IMR-90 (cell line): ENCODE measurements around the gene SMAD7. TPM values are rescaled to one million over a fixed set of nuclear protein-coding genes. Genes with fewer than 3 reads are reported as not detected.

Experiments
- ATAC-seq: fragments of 200-7000 bp; cut with Tn5 transposase; 2 replicates; pipeline ENCODE4 v1.9.1; 2020; ENCODE audit warnings: low read depth, mild to moderate bottlenecking, moderate library complexity
- BruUV-seq: library from RNA; stranded (reverse); fragments of 400-500 nt; replicated peaks from 2 replicates; lab custom pipeline; 2021; lab: Mats Ljungman, UMichigan
- CTCF ChIA-PET: fragments of 300-600 bp; formaldehyde crosslinking; extraction: SDS; loops from one replicate; lab custom pipeline; 2021; ENCODE audit warnings: antibody characterized with exemption; lab: Yijun Ruan, JAX
- POLR2A ChIA-PET: fragments of 300-600 bp; sonication (Branson Sonifier 250); formaldehyde crosslinking; loops from one replicate; lab custom pipeline; 2022; ENCODE audit warnings: antibody characterized with exemption; ENCODE audit not compliant: unreplicated experiment; lab: Charles Lee
- DNase-seq: peaks from one replicate; pipeline ENCODE4 v3.0.0; 2013
- H2AFZ ChIP-seq: replicated peaks from 2 replicates; pipeline ENCODE3; 2013; ENCODE audit warnings: low read length, mild to moderate bottlenecking; ENCODE audit not compliant: poor library complexity
- H2AK5ac ChIP-seq: 2 replicates; pipeline ENCODE4 v1.6.1; 2013; ENCODE audit warnings: low read depth, low read length, inconsistent platforms
- H2AK9ac ChIP-seq: replicated peaks from 2 replicates; pipeline ENCODE3; 2013; ENCODE audit warnings: mild to moderate bottlenecking, low read depth, low read length, moderate library complexity; ENCODE audit not compliant: poor library complexity
- H2BK120ac ChIP-seq: 2 replicates; pipeline ENCODE4 v1.6.1; 2013; ENCODE audit warnings: low read depth, low read length, inconsistent platforms
- H2BK15ac ChIP-seq: 3 replicates; pipeline ENCODE4 v1.6.1; 2013; ENCODE audit warnings: low read depth, low read length, inconsistent platforms
- H2BK20ac ChIP-seq: 2 replicates; pipeline ENCODE4 v1.6.1; 2013; ENCODE audit warnings: low read depth, mild to moderate bottlenecking, inconsistent platforms, low read length, moderate library complexity
- H2BK5ac ChIP-seq: 2 replicates; pipeline ENCODE4 v1.6.1; 2013; ENCODE audit warnings: mild to moderate bottlenecking, low read depth, low read length, inconsistent platforms; ENCODE audit not compliant: poor library complexity, severe bottlenecking
- H3K14ac ChIP-seq: replicated peaks from 2 replicates; pipeline ENCODE4 v1.6.1; 2013; ENCODE audit warnings: low read depth, low read length, inconsistent platforms
- H3K18ac ChIP-seq: 2 replicates; pipeline ENCODE4 v1.6.1; 2013; ENCODE audit warnings: low read depth, low read length, control low read depth
- H3K23ac ChIP-seq: 2 replicates; pipeline ENCODE4 v1.6.1; 2013; ENCODE audit warnings: low read depth, low read length, inconsistent platforms
- H3K27ac ChIP-seq: 2 replicates; pipeline ENCODE4 v1.5.1; 2013; ENCODE audit warnings: mild to moderate bottlenecking, control low read depth, low read length; ENCODE audit not compliant: insufficient read depth
- H3K27me3 ChIP-seq: 2 replicates; pipeline ENCODE4 v1.6.1; 2013; ENCODE audit warnings: low read length; ENCODE audit not compliant: control insufficient read depth, insufficient read depth
- H3K36me3 ChIP-seq: 2 replicates; pipeline ENCODE4 v1.6.1; 2013; ENCODE audit warnings: low read length, mixed read lengths; ENCODE audit not compliant: control insufficient read depth, insufficient read depth
- H3K4ac ChIP-seq: 2 replicates; pipeline ENCODE4 v1.6.1; 2013; ENCODE audit warnings: low read depth, low read length, inconsistent platforms
- H3K4me1 ChIP-seq: 2 replicates; pipeline ENCODE4 v1.6.1; 2013; ENCODE audit warnings: low read length, mixed read lengths; ENCODE audit not compliant: control insufficient read depth, insufficient read depth
- H3K4me2 ChIP-seq: 2 replicates; pipeline ENCODE4 v1.6.1; 2013; ENCODE audit warnings: low read depth, mild to moderate bottlenecking, control low read depth, low read length, moderate library complexity
- H3K4me3 ChIP-seq: 2 replicates; pipeline ENCODE4 v1.5.1; 2013; ENCODE audit warnings: low read depth, mild to moderate bottlenecking, control low read depth, low read length, moderate library complexity; ENCODE audit not compliant: insufficient read depth
- H3K56ac ChIP-seq: 2 replicates; pipeline ENCODE4 v1.6.1; 2013; ENCODE audit warnings: low read length, inconsistent platforms; ENCODE audit not compliant: insufficient read depth; ENCODE audit errors: extremely low read depth
- H3K79me1 ChIP-seq, 2 experiments: 2 replicates each; pipeline ENCODE4 v1.6.1; 2013; ENCODE audit warnings: low read length in 2 of 2, inconsistent platforms in 1 of 2, low read depth in 1 of 2
- H3K9ac ChIP-seq: 2 replicates; pipeline ENCODE4 v1.6.1; 2013; ENCODE audit warnings: low read depth, low read length, control low read depth
- H3K9me1 ChIP-seq: 2 replicates; pipeline ENCODE4 v1.6.1; 2013; ENCODE audit warnings: low read length, inconsistent platforms; ENCODE audit not compliant: insufficient read depth
- H3K9me3 ChIP-seq: 2 replicates; pipeline ENCODE4 v1.6.1; 2013; ENCODE audit warnings: low read length; ENCODE audit not compliant: control insufficient read depth, insufficient read depth
- H4K20me1 ChIP-seq: 2 replicates; pipeline ENCODE4 v1.6.1; 2013; ENCODE audit warnings: low read length, inconsistent platforms; ENCODE audit not compliant: insufficient read depth
- H4K5ac ChIP-seq: 2 replicates; pipeline ENCODE4 v1.6.1; 2013; ENCODE audit warnings: mild to moderate bottlenecking, low read depth, low read length, control low read depth
- H4K8ac ChIP-seq, 2 experiments: 2 replicates each; pipeline ENCODE4 v1.6.1; 2013; ENCODE audit warnings: low read depth in 2 of 2, low read length in 2 of 2, control low read depth in 1 of 2, inconsistent platforms in 1 of 2
- H4K91ac ChIP-seq: 2 replicates; pipeline ENCODE4 v1.6.1; 2013; ENCODE audit warnings: low read depth, low read length, inconsistent platforms; ENCODE audit not compliant: insufficient read depth
- BHLHE40 ChIP-seq: fragments of 150-350 bp; IDR thresholded peaks from 2 replicates; pipeline ENCODE4 v1.6.1; 2016; ENCODE audit warnings: mild to moderate bottlenecking, low read depth, low read length
- CEBPB ChIP-seq: IDR thresholded peaks from 2 replicates; pipeline ENCODE4 v1.6.1; 2012; ENCODE audit warnings: low read depth, low read length, improper control_type of control experiment
- CHD1 ChIP-seq: IDR thresholded peaks from 2 replicates; pipeline ENCODE4 v1.6.1; 2012; ENCODE audit warnings: low read depth, low read length, improper control_type of control experiment
- FOS ChIP-seq: fragments of 150-350 bp; IDR thresholded peaks from 2 replicates; pipeline ENCODE4 v1.6.1; 2016; ENCODE audit warnings: low read depth, low read length
- MAFK ChIP-seq: IDR thresholded peaks from 2 replicates; pipeline ENCODE4 v1.6.1; 2012; ENCODE audit warnings: low read depth, low read length, improper control_type of control experiment
- MAZ ChIP-seq: IDR thresholded peaks from 2 replicates; pipeline ENCODE4 v1.6.1; 2012; ENCODE audit warnings: low read depth, mild to moderate bottlenecking, low read length, improper control_type of control experiment, moderate library complexity, borderline replicate concordance
- MXI1 ChIP-seq: IDR thresholded peaks from 2 replicates; pipeline ENCODE4 v1.6.1; 2012; ENCODE audit warnings: low read depth, mild to moderate bottlenecking, low read length, moderate library complexity, borderline replicate concordance
- NFE2L2 ChIP-seq: fragments of 150-350 bp; IDR thresholded peaks from 2 replicates; pipeline ENCODE4 v1.6.1; 2016; ENCODE audit warnings: low read depth, mild to moderate bottlenecking, low read length
- POLR2A ChIP-seq: IDR thresholded peaks from 2 replicates; pipeline ENCODE4 v1.6.1; 2012; ENCODE audit warnings: mild to moderate bottlenecking, low read depth, low read length
- RAD21 ChIP-seq: IDR thresholded peaks from 2 replicates; pipeline ENCODE4 v1.6.1; 2012; ENCODE audit warnings: low read length, improper control_type of control experiment
- RCOR1 ChIP-seq: IDR thresholded peaks from 2 replicates; pipeline ENCODE4 v1.6.1; 2012; ENCODE audit warnings: mild to moderate bottlenecking, low read length, improper control_type of control experiment; ENCODE audit not compliant: insufficient replicate concordance
- RFX5 ChIP-seq: IDR thresholded peaks from 2 replicates; pipeline ENCODE4 v1.8.0; 2012; ENCODE audit warnings: low read depth, mild to moderate bottlenecking, low read length, moderate library complexity
- SMC3 ChIP-seq: fragments of 150-350 bp; IDR thresholded peaks from 2 replicates; pipeline ENCODE4 v1.6.1; 2016; ENCODE audit warnings: low read depth, mild to moderate bottlenecking, antibody characterized with exemption, low read length, moderate library complexity
- WGBS, 2 experiments: methylation state at CpG; one replicate each; pipeline versions ENCODE4 v1.1.5 to v1.1.7; 2013; ENCODE audit warnings: missing lambda C conversion rate in 2 of 2; ENCODE audit not compliant: insufficient read length in 1 of 2; ENCODE audit errors: extremely low coverage in 2 of 2; 5-methylcytosine and 5-hydroxymethylcytosine counted together
- dilution Hi-C: fragments of 300-500 bp; cut with HindIII; formaldehyde crosslinking; loops from one replicate; pipeline ENCODE4 v1.14.3; 2018; ENCODE audit warnings: low sequenced_read_pairs; ENCODE audit not compliant: unreplicated experiment
- in situ Hi-C: fragments of 300-500 bp; cut with MboI; formaldehyde crosslinking; loops from 3 replicates; pipeline ENCODE4 v1.14.3; 2019; ENCODE audit warnings: low sequenced_read_pairs, inconsistent platforms, mixed read lengths
- intact Hi-C: fragments of 100-400 bp; cut with micrococcal nuclease; formaldehyde crosslinking; loops from 2 replicates; pipeline ENCODE4 v1.10.0; 2022
- polyA plus RNA-seq, 3 experiments: library from polyadenylated mRNA; depleted of rRNA; stranded (reverse); fragments of >200 nt; gene quantifications; 2 replicates each; pipeline ENCODE4 v1.2.3, GENCODE V29; 2012; ENCODE audit warnings: low replicate concordance in 1 of 3
- total RNA-seq: library from RNA; depleted of rRNA; stranded (reverse); fragments of >200 nt; gene quantifications from 2 replicates; pipeline ENCODE4 v1.2.3, GENCODE V29; 2012
- TF ChIP-seq, protein P1 (sequence below): fragments of 150-350 bp; IDR thresholded peaks from 2 replicates; pipeline ENCODE4 v1.6.1; 2016; ENCODE audit warnings: low read depth, mild to moderate bottlenecking, low read length, moderate library complexity, borderline replicate concordance
- TF ChIP-seq, protein P2 (sequence below): conservative IDR thresholded peaks from 2 replicates; pipeline ENCODE4 v1.5.1; 2012; ENCODE audit warnings: mild to moderate bottlenecking, low read depth, low read length, improper control_type of control experiment
- TF ChIP-seq, protein P3 (sequence below): fragments of 150-350 bp; IDR thresholded peaks from 2 replicates; pipeline ENCODE4 v1.6.1; 2017; ENCODE audit warnings: mild to moderate bottlenecking, antibody characterized with exemption, low read length, low read depth

The SMAD7 gene
- total and polyA plus RNA-seq, 2 of the 4 experiments (the other 2 are of a cell fraction), result 15.8 to 17.6 TPM

DNA sequence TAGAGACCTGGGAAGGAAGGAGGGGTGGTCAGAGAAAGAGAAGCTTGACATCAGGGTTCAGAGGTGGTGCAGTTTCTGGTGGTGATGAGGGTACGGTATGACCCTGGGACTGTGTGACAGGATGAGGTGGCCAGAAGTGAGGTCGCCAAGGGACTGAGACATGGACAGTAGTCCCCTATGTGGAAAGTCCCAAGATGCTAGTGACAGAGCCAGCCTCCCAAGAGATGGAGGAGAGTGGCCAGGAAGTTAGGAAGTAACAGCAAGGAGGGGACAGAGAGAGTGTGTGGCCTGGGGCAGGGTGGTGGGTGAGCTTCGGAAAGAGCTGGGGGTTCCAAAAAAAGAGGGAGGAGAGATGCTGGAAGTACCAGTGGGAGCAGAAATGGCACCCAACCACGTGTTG lies 66.0 kb downstream of the SMAD7 start:
- DNase-seq (no peak), ATAC-seq (no peak)
- H2AK9ac ChIP-seq, result no peak overlapping the region
- H4K91ac ChIP-seq, result no peak overlapping the region
- 91% methylated on average over 3 of the region's 4 CpGs; no CpG with 5 or more reads in 1 of the 2 experiments for WGBS, 2 experiments
- peaks cover 3% of the 10 kb centered on the region; the same call in 1 of the 2 replicates for H3K9me1 ChIP-seq
- H3K4ac ChIP-seq, result no peak overlapping the region; the same call in 1 of the 2 replicates
- no peak overlapping the region for H3K14ac ChIP-seq
- H3K9ac ChIP-seq, result no peak overlapping the region
- peaks cover 8% of the 10 kb centered on the region for H3K4me1 ChIP-seq
- H4K5ac ChIP-seq, result no peak overlapping the region
- no peak overlapping the region for H3K18ac ChIP-seq
- no peaks in the 10 kb centered on the region for H3K36me3 ChIP-seq
- H2BK15ac ChIP-seq, result no peak overlapping the region
- intact Hi-C loops (no loop called here), dilution Hi-C loops (no loop called here), in situ Hi-C loops (no loop called here)
- H3K79me1 ChIP-seq, result no peaks in the 10 kb centered on the region
- no peak overlapping the region for H3K4me3 ChIP-seq
- no peak for TF ChIP-seq NFE2L2
- TF ChIP-seq, protein P1, sequence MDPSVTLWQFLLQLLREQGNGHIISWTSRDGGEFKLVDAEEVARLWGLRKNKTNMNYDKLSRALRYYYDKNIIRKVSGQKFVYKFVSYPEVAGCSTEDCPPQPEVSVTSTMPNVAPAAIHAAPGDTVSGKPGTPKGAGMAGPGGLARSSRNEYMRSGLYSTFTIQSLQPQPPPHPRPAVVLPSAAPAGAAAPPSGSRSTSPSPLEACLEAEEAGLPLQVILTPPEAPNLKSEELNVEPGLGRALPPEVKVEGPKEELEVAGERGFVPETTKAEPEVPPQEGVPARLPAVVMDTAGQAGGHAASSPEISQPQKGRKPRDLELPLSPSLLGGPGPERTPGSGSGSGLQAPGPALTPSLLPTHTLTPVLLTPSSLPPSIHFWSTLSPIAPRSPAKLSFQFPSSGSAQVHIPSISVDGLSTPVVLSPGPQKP, result no peak
- TF ChIP-seq MAFK, result no peak
- TF ChIP-seq POLR2A, result no peak
- no peak for TF ChIP-seq SMC3
- no peak for TF ChIP-seq RCOR1
- no peak for TF ChIP-seq BHLHE40
- TF ChIP-seq MAZ, result no peak
- no peak for TF ChIP-seq RAD21
- TF ChIP-seq RFX5, result no peak
- TF ChIP-seq, protein P2, sequence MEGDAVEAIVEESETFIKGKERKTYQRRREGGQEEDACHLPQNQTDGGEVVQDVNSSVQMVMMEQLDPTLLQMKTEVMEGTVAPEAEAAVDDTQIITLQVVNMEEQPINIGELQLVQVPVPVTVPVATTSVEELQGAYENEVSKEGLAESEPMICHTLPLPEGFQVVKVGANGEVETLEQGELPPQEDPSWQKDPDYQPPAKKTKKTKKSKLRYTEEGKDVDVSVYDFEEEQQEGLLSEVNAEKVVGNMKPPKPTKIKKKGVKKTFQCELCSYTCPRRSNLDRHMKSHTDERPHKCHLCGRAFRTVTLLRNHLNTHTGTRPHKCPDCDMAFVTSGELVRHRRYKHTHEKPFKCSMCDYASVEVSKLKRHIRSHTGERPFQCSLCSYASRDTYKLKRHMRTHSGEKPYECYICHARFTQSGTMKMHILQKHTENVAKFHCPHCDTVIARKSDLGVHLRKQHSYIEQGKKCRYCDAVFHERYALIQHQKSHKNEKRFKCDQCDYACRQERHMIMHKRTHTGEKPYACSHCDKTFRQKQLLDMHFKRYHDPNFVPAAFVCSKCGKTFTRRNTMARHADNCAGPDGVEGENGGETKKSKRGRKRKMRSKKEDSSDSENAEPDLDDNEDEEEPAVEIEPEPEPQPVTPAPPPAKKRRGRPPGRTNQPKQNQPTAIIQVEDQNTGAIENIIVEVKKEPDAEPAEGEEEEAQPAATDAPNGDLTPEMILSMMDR, result no peak
- TF ChIP-seq FOS, result no peak
- no peak for TF ChIP-seq MXI1
- TF ChIP-seq CEBPB, result no peak
- TF ChIP-seq, protein P3, sequence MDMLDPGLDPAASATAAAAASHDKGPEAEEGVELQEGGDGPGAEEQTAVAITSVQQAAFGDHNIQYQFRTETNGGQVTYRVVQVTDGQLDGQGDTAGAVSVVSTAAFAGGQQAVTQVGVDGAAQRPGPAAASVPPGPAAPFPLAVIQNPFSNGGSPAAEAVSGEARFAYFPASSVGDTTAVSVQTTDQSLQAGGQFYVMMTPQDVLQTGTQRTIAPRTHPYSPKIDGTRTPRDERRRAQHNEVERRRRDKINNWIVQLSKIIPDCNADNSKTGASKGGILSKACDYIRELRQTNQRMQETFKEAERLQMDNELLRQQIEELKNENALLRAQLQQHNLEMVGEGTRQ, result no peak
- no peak for TF ChIP-seq CHD1
- H3K56ac ChIP-seq, result no peak overlapping the region
- ChIA-PET CTCF (no interaction called here), POLR2A (no interaction called here)
- no peaks in the 10 kb centered on the region for H4K20me1 ChIP-seq
- no peak overlapping the region for H2AFZ ChIP-seq
- H2BK120ac ChIP-seq, result no peak overlapping the region
- H2AK5ac ChIP-seq, result peak overlapping the region; percentile 76
- BruUV-seq, result no TSS peak
- H4K8ac ChIP-seq, result no peak overlapping the region
- H3K4me2 ChIP-seq, result no peak overlapping the region
- no peaks in the 10 kb centered on the region; the same call in 1 of the 2 replicates for H3K27me3 ChIP-seq
- no peak overlapping the region for H3K23ac ChIP-seq
- no peaks in the 10 kb centered on the region for H3K9me3 ChIP-seq
- H2BK20ac ChIP-seq, result no peak overlapping the region
- no peak overlapping the region for H2BK5ac ChIP-seq
- H3K27ac ChIP-seq, result no peak overlapping the region
